Neuron (in vitro differentiated cells): ENCODE measurements around the gene KLHL3.

ENCODE experiments used
- H2AFZ ChIP-seq: one replicate; pipeline ENCODE4 v1.6.1; 2013; ENCODE audit warnings: low read depth, mild to moderate bottlenecking, inconsistent platforms, low read length, moderate library complexity
- H3K27me3 ChIP-seq: one replicate; pipeline ENCODE4 v1.6.1; 2013; ENCODE audit warnings: low read length; ENCODE audit not compliant: insufficient read depth
- H3K36me3 ChIP-seq: one replicate; pipeline ENCODE4 v1.6.1; 2013; ENCODE audit warnings: low read length; ENCODE audit not compliant: insufficient read depth
- H3K4me1 ChIP-seq: one replicate; pipeline ENCODE4 v1.6.1; 2013; ENCODE audit warnings: low read length; ENCODE audit not compliant: insufficient read depth
- H3K4me3 ChIP-seq: 2 replicates; pipeline ENCODE4 v1.5.1; 2013; ENCODE audit warnings: mild to moderate bottlenecking, low read length, moderate library complexity
- H3K9me3 ChIP-seq: one replicate; pipeline ENCODE4 v1.6.1; 2013; ENCODE audit warnings: low read length

The KLHL3 gene

GRCh38 chr5:137573376-137573775 lies 162.5 kb downstream of the KLHL3 start:
- Histone ChIP-seq H3K9me3 (no peaks in the 10 kb centered on the region), H3K27me3 (peaks cover 5% of the 10 kb centered on the region), H3K36me3 (no peaks in the 10 kb centered on the region), H3K4me3 (no peak overlapping the region), H3K4me1 (peaks cover 1% of the 10 kb centered on the region), H2AFZ (no peak overlapping the region)

DNA sequence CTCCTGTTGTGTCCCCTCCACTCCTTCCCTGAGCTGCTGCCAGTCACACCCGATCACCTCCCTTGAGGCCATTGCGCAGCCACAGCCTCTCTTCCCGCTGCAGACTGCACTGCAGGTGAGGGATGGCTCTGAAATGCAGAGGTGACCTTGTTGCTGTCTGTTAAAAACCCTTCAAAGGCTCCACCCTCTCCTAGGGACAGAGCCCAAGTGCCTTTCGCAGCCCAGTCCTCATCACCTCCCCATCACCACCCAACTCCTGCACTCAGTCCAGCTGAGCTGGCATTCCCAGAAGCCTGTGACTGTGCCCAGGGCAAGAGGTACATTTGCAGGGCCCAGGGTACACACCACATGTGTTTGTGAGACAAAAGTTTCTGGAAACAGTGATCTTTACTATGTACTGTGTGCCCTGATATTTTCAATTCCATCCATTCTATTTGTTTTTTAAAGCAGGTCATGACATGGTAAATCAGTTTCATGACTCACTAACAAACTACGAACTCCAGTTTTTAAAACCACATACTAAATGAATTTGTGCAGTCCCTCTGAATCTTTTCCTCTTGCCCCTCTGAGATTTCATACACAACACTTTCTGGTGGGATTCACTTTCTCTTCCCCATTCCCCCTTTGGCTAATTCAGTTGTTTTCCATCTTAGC lies 163.7 kb downstream of the KLHL3 start:
- peaks cover 10% of the 10 kb centered on the region for H3K4me1 ChIP-seq

GRCh38 chr5:137570070-137570469 lies 165.8 kb downstream of the KLHL3 start:
- no peaks in the 10 kb centered on the region for H3K36me3 ChIP-seq
- no peak overlapping the region for H2AFZ ChIP-seq
- H3K4me3 ChIP-seq = no peak overlapping the region
- H3K4me1 ChIP-seq = peaks cover 10% of the 10 kb centered on the region
- peaks cover 5% of the 10 kb centered on the region for H3K27me3 ChIP-seq
- H3K9me3 ChIP-seq = no peaks in the 10 kb centered on the region

More for the DNA sequence above, 163.7 kb downstream of the KLHL3 start:
- Histone ChIP-seq H3K36me3 (no peaks in the 10 kb centered on the region), H3K9me3 (no peaks in the 10 kb centered on the region), H3K27me3 (peaks cover 5% of the 10 kb centered on the region), H3K4me3 (no peak overlapping the region), H2AFZ (no peak overlapping the region)
